Endothelial cell of umbilical vein (primary cell): ENCODE data around the gene DAD1.

ENCODE experiments used
- EZH2 ChIP-seq: IDR thresholded peaks from 2 replicates; pipeline ENCODE4 v1.6.1; 2012; ENCODE audit warnings: borderline replicate concordance, low read depth, mild to moderate bottlenecking, moderate library complexity, low read length, inconsistent platforms; ENCODE audit not compliant: severe bottlenecking
- POLR2A ChIP-seq: IDR thresholded peaks from 2 replicates; pipeline ENCODE4 v1.6.1; 2012; ENCODE audit warnings: low read depth, mild to moderate bottlenecking, control low read depth, low read length
- TF ChIP-seq, protein P1 (sequence below), 2 donors: IDR thresholded peaks; 1 replicate in 1 of 2; 2 replicates in 1 of 2; pipeline ENCODE4 v1.5.1; 2011; ENCODE audit warnings: low read length in 2 of 2, mild to moderate bottlenecking in 2 of 2, moderate library complexity in 2 of 2, control low read depth in 1 of 2, inconsistent platforms in 1 of 2, low read depth in 1 of 2; ENCODE audit not compliant: insufficient read depth in 1 of 2; ENCODE audit errors: extremely low read depth in 1 of 2
- TF ChIP-seq, protein P2 (sequence below): IDR thresholded peaks from 2 replicates; pipeline ENCODE4 v1.6.1; 2011; ENCODE audit not compliant: insufficient read depth, insufficient read length

DNA sequence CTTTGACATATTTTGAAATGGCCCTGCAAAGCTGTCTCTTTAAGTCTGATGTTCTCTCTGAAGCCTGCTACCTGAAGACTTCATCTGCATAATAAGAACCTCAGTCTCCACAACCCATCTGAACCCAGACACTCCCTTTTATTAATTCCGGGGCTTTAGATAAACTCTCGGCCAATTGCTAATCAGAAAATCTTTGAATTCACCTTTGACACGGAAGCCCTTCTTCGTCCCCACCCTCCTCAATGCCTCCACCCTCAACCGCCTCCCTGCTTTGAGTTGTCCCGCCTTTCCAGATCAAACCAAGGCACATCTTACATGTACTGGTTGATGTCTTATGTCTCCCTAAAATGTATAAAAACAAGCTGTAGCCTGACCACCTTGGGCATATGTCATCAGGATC lies 37.6 kb upstream of the DAD1 start:
- no peak for TF ChIP-seq POLR2A
- TF ChIP-seq, protein P1, sequence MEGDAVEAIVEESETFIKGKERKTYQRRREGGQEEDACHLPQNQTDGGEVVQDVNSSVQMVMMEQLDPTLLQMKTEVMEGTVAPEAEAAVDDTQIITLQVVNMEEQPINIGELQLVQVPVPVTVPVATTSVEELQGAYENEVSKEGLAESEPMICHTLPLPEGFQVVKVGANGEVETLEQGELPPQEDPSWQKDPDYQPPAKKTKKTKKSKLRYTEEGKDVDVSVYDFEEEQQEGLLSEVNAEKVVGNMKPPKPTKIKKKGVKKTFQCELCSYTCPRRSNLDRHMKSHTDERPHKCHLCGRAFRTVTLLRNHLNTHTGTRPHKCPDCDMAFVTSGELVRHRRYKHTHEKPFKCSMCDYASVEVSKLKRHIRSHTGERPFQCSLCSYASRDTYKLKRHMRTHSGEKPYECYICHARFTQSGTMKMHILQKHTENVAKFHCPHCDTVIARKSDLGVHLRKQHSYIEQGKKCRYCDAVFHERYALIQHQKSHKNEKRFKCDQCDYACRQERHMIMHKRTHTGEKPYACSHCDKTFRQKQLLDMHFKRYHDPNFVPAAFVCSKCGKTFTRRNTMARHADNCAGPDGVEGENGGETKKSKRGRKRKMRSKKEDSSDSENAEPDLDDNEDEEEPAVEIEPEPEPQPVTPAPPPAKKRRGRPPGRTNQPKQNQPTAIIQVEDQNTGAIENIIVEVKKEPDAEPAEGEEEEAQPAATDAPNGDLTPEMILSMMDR (IDR thresholded peaks at IDR 0.05; ENCODE audit: extremely low read depth in 1 of 2, insufficient read depth in 1 of 2, low read depth in 1 of 2, low read length in 2 of 2), result no peak
- TF ChIP-seq EZH2, result no peak
- TF ChIP-seq, protein P2, sequence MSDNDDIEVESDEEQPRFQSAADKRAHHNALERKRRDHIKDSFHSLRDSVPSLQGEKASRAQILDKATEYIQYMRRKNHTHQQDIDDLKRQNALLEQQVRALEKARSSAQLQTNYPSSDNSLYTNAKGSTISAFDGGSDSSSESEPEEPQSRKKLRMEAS, result no peak
